ENCODE data around the gene SUV39H1. TPM values are rescaled to one million over a fixed set of nuclear protein-coding genes. Genes with fewer than 3 reads are reported as not detected.

SUV39H1 gene
- total RNA-seq, 2 donors from 2014 or later: 3.8 to 8.0 TPM

- no peaks in the 10 kb centered on the region for H3K36me3 ChIP-seq
- no peaks in the 10 kb centered on the region for H3K27me3 ChIP-seq
- no peak overlapping the region for H3K27ac ChIP-seq
- H3K4me1 ChIP-seq: no peaks in the 10 kb centered on the region
- no peak for DNase-seq (ENCODE audit: low spot score)
- H3K4me3 ChIP-seq: no peak overlapping the region
- no peaks in the 10 kb centered on the region for H3K9me3 ChIP-seq
- no peak for TF ChIP-seq CTCF (IDR thresholded peaks at IDR 0.05)
Measured at GRCh38 chrX:48721916-48722315, 25.4 kb downstream of the SUV39H1 start.

GRCh38 chrX:48726596-48726995, 30.1 kb downstream of the SUV39H1 start:
- Histone ChIP-seq H3K36me3 (no peaks in the 10 kb centered on the region), H3K4me1 (no peaks in the 10 kb centered on the region), H3K4me3 (no peak overlapping the region), H3K27ac (no peak overlapping the region), H3K27me3 (no peaks in the 10 kb centered on the region), H3K9me3 (no peaks in the 10 kb centered on the region)
- no peak for TF ChIP-seq CTCF (IDR thresholded peaks at IDR 0.05)
- DNase-seq (ENCODE audit: low spot score): no peak

GRCh38 chrX:48728653-48729052, 32.1 kb downstream of the SUV39H1 start:
- Histone ChIP-seq H3K27ac (no peak overlapping the region), H3K27me3 (no peaks in the 10 kb centered on the region), H3K4me3 (no peak overlapping the region), H3K4me1 (no peaks in the 10 kb centered on the region), H3K9me3 (no peaks in the 10 kb centered on the region), H3K36me3 (no peaks in the 10 kb centered on the region)
- DNase-seq (ENCODE audit: low spot score): no peak
- TF ChIP-seq CTCF (IDR thresholded peaks at IDR 0.05): no peak

GRCh38 chrX:48736303-48736702, 39.8 kb downstream of the SUV39H1 start:
- no peak overlapping the region for H3K4me3 ChIP-seq

GRCh38 chrX:48736878-48737212, 40.3 kb downstream of the SUV39H1 start:
- TF ChIP-seq CTCF (IDR thresholded peaks at IDR 0.05): no peak
- Histone ChIP-seq H3K27me3 (no peaks in the 10 kb centered on the region), H3K4me1 (peaks cover 0 to 5% of the 10 kb centered on the region in 2 donors), H3K9me3 (no peaks in the 10 kb centered on the region), H3K4me3 (peak overlapping the region; percentile 17 to 61), H3K27ac (peak overlapping the region in 1 of 2 donors; percentile 26), H3K36me3 (no peaks in the 10 kb centered on the region)
- DNase-seq (ENCODE audit: low spot score): no peak

More at GRCh38 chrX:48736303-48736702, 39.8 kb downstream of the SUV39H1 start:
- Histone ChIP-seq H3K27me3 (no peaks in the 10 kb centered on the region), H3K4me1 (peaks cover 0 to 5% of the 10 kb centered on the region in 2 donors), H3K9me3 (no peaks in the 10 kb centered on the region), H3K27ac (peak overlapping the region in 1 of 2 donors; percentile 26), H3K36me3 (no peaks in the 10 kb centered on the region)
- DNase-seq (ENCODE audit: low spot score): no peak
- TF ChIP-seq CTCF (IDR thresholded peaks at IDR 0.05): no peak

- Histone ChIP-seq H3K4me3 (peak overlapping the region; percentile 44 to 61), H3K9me3 (no peaks in the 10 kb centered on the region), H3K27ac (peak overlapping the region; percentile 82 to 88), H3K36me3 (no peaks in the 10 kb centered on the region), H3K27me3 (no peaks in the 10 kb centered on the region), H3K4me1 (peaks cover 0 to 5% of the 10 kb centered on the region in 2 donors)
- DNase-seq (ENCODE audit: low spot score): peak; percentile 92
- TF ChIP-seq CTCF (IDR thresholded peaks at IDR 0.05): no peak
Measured at GRCh38 chrX:48737213-48737938, 40.8 kb downstream of the SUV39H1 start.
